CD4-positive, alpha-beta T cell treated with Interleukin-17A for 4 hours (primary cell): ENCODE measurements around the gene IQCC.
A peak's percentile ranks its signal among the peaks of the same experiment; 100 is the strongest.

Experiments used
- DNase-seq: peaks from one replicate; pipeline ENCODE4 v3.0.0-alpha.2; 2020; ENCODE audit warnings: mixed read lengths

The IQCC gene

GRCh38 chr1:32195972-32196823, 9.3 kb upstream of the IQCC start:
- DNase-seq, result peak; percentile 23

- no peak for DNase-seq
Measured at GRCh38 chr1:32197074-32197473, 8.4 kb upstream of the IQCC start.

- no peak for DNase-seq
Measured at GRCh38 chr1:32197837-32198236, 7.6 kb upstream of the IQCC start.

- no peak for DNase-seq
Measured at GRCh38 chr1:32198237-32199042, 7.0 kb upstream of the IQCC start.

GRCh38 chr1:32199043-32199716, 6.3 kb upstream of the IQCC start:
- no peak for DNase-seq

- no peak for DNase-seq
Measured at GRCh38 chr1:32199717-32200072, 5.8 kb upstream of the IQCC start.

- peak; percentile 62 for DNase-seq
Measured at GRCh38 chr1:32200226-32201010, 5.1 kb upstream of the IQCC start, which contains the start of gene CCDC28B. Gene CCDC28B, plus strand, starts transcription at chr1:32200595. Its CDS starts 1,341 bp downstream, at chr1:32201936.

GRCh38 chr1:32201011-32201855, 4.2 kb upstream of the IQCC start:
- peak; percentile 88 for DNase-seq

- DNase-seq, result no peak
Measured at GRCh38 chr1:32204943-32205361, 519 bp upstream of the IQCC start.

- DNase-seq, result no peak
Measured at GRCh38 chr1:32208469-32208868, 3.0 kb downstream of the IQCC start.

- peak; percentile 27 for DNase-seq
Measured at GRCh38 chr1:32208891-32209328, 3.4 kb downstream of the IQCC start, which contains the start of gene DCDC2B. Gene DCDC2B, plus strand, starts transcription at chr1:32209089. Its CDS starts 5 bp downstream, at chr1:32209094.

GRCh38 chr1:32215629-32216480, 10.4 kb downstream of the IQCC start:
- DNase-seq, result peak; percentile 74

GRCh38 chr1:32216566-32216965, 11.1 kb downstream of the IQCC start:
- no peak for DNase-seq

GRCh38 chr1:32219022-32219421, 13.6 kb downstream of the IQCC start:
- no peak for DNase-seq

GRCh38 chr1:32220746-32221580, 15.5 kb downstream of the IQCC start:
- no peak for DNase-seq

GRCh38 chr1:32221581-32221979, 16.1 kb downstream of the IQCC start:
- DNase-seq, result no peak

GRCh38 chr1:32221980-32222755, 16.7 kb downstream of the IQCC start, which contains the start of the genes EIF3I and TMEM234:
Gene EIF3I, plus strand, starts transcription at chr1:32222407. Its CDS starts 35 bp downstream, at chr1:32222442.
Gene TMEM234, minus strand, starts transcription at chr1:32222353. Its CDS starts 31 bp downstream, at chr1:32222322.
- peak; percentile 92 for DNase-seq

- DNase-seq, result no peak
Measured at GRCh38 chr1:32223683-32224082, 18.2 kb downstream of the IQCC start.
